Keratinocyte (primary cell): ENCODE data around the gene INSR.

Experiments used
- CTCF ChIP-seq, 3 experiments: IDR thresholded peaks in 1 of 3; conservative IDR thresholded peaks in 1 of 3; optimal IDR thresholded peaks in 1 of 3; 2 replicates in 2 of 3; 3 replicates in 1 of 3; pipeline versions ENCODE3 to v1.5.1; 2011; ENCODE audit warnings: low read length in 3 of 3, mild to moderate bottlenecking in 3 of 3, moderate library complexity in 2 of 3, control low read depth in 1 of 3, inconsistent platforms in 1 of 3; ENCODE audit not compliant: insufficient read depth in 2 of 3; ENCODE audit errors: extremely low read depth in 1 of 3
- EZH2 ChIP-seq: IDR thresholded peaks from one replicate; pipeline ENCODE4 v1.6.1; 2012; ENCODE audit warnings: inconsistent platforms, mild to moderate bottlenecking, low read length, moderate library complexity

- TF ChIP-seq CTCF (optimal IDR thresholded peaks at IDR 0.05 in 1 of 3, IDR thresholded peaks at IDR 0.05 in 1 of 3, conservative IDR thresholded peaks at IDR 0.05 in 1 of 3; ENCODE audit: extremely low read depth in 1 of 3, insufficient read depth in 2 of 3, low read length in 3 of 3) (no peak), EZH2 (no peak)
These were observed 38.6 kb downstream of the INSR start for GRCh38 chr19:7255631-7256030.
